Thyroid gland (tissue), 4 donors: ENCODE measurements around the gene MMD. TPM values are rescaled to one million over a fixed set of nuclear protein-coding genes. Genes with fewer than 3 reads are reported as not detected.
A peak's percentile ranks its signal among the peaks of the same experiment; 100 is the strongest.
"Not testable (repeated sequence)": the region's sequence is repeated elsewhere in the genome, so short reads cannot be mapped to it uniquely, and the experiment has no call there.

Experiments used
- DNase-seq, 2 donors: peaks; one replicate each; pipeline ENCODE4 v3.0.0-alpha.2; 2019
- H3K27ac ChIP-seq, 3 donors: fragments of 200-600 bp; sonication (generic); 1 replicate in 2 of 3; 2 replicates in 1 of 3; pipeline ENCODE4 v1.5.1; 2016 to 2019; ENCODE audit warnings: mild to moderate bottlenecking in 1 of 3, moderate library complexity in 1 of 3
- H3K27me3 ChIP-seq: fragments of 200-600 bp; sonication (generic); one replicate; pipeline ENCODE4 v1.5.1; 2019
- H3K36me3 ChIP-seq, 2 donors: fragments of 200-600 bp; sonication (generic); one replicate each; pipeline ENCODE4 v1.5.1; 2016 to 2019
- H3K4me1 ChIP-seq, 2 donors: fragments of 200-600 bp; sonication (generic); one replicate each; pipeline ENCODE4 v1.5.1; 2017 to 2019
- H3K4me3 ChIP-seq, 3 donors: fragments of 200-600 bp; sonication (generic); replicated peaks in 1 of 3; 1 replicate in 2 of 3; 2 replicates in 1 of 3; pipeline ENCODE4 v1.5.1; 2016; ENCODE audit warnings: mild to moderate bottlenecking in 1 of 3
- H3K9me3 ChIP-seq: fragments of 200-600 bp; sonication (generic); one replicate; pipeline ENCODE4 v1.5.1; 2017
- POLR2A ChIP-seq, 2 donors: fragments of 450-650 bp; IDR thresholded peaks; one replicate each; pipeline ENCODE4 v1.6.1; 2017; ENCODE audit warnings: antibody characterized with exemption in 2 of 2, mild to moderate bottlenecking in 2 of 2, moderate library complexity in 1 of 2
- WGBS, 2 donors: methylation state at CpG; one replicate each; pipeline ENCODE4 v1.1.5; 2017; 5-methylcytosine and 5-hydroxymethylcytosine counted together
- intact Hi-C: fragments of 100-400 bp; cut with DNase I; formaldehyde crosslinking; loops from one replicate; pipeline ENCODE4 v1.15.1; 2023
- total RNA-seq, 4 donors: library from RNA; depleted of rRNA; stranded (reverse); fragments of >200 nt; gene quantifications; one replicate each; pipeline ENCODE4 v1.2.3, GENCODE V29; 2016
- TF ChIP-seq, protein P1 (sequence below), 6 experiments: fragments of 200-600 bp in 3 of 6; fragments of 450-650 bp in 3 of 6; sonication (generic) in 3 of 6; IDR thresholded peaks; one replicate each; pipeline ENCODE4 v1.5.1; 2016 to 2019; ENCODE audit warnings: antibody characterized with exemption in 6 of 6, mild to moderate bottlenecking in 2 of 6, inconsistent platforms in 1 of 6, moderate library complexity in 1 of 6

The MMD gene
- total RNA-seq, 4 donors from 2014 or later, result 8.9 to 21.9 (median 15.3) TPM

DNA sequence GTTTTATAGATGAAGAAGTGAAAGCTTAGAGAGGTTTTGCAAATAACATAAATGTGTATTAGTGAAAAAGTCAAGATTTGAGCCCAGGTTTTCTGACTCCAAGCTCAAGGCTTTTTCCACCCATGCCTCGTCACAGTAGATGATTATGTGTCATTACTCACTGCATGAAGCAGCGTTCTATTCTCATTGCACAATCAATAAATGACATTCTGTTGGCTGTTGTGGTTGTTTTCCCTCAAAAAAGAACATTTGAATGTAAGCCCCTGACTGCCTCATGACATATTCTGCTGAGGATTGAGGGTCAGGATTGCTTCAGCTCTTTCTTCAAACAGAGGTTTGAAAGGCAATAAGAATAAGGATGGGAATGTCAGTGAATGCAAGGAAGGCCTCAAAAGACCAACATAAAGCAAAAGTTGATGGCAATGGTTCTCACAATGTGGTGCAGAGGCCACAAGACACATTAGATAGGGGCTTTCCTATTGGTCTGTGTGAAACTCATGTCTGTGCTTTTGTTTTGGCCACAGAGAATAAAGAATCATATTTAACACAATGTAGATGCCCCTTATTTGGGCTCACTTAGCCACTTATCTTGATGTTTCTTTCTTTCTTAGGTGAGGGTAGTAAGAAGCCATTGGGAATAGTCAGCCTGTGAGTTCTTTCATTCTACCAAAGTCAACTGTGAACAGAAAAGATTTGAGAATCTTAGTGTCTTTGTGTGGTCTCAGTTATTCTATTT, 5.4 kb upstream of the MMD start:
- Histone ChIP-seq H3K27ac (no peak overlapping the region), H3K36me3 (no peaks in the 10 kb centered on the region), H3K27me3 (no peaks in the 10 kb centered on the region), H3K9me3 (no peaks in the 10 kb centered on the region), H3K4me3 (no peak overlapping the region), H3K4me1 (peaks cover 0 to 3% of the 10 kb centered on the region in 2 donors)
- intact Hi-C loops, result no loop called here
- no peak for DNase-seq
- 70 to 88% methylated on average over 2 of the region's 2 CpGs for WGBS, 2 donors
- TF ChIP-seq, protein P1, sequence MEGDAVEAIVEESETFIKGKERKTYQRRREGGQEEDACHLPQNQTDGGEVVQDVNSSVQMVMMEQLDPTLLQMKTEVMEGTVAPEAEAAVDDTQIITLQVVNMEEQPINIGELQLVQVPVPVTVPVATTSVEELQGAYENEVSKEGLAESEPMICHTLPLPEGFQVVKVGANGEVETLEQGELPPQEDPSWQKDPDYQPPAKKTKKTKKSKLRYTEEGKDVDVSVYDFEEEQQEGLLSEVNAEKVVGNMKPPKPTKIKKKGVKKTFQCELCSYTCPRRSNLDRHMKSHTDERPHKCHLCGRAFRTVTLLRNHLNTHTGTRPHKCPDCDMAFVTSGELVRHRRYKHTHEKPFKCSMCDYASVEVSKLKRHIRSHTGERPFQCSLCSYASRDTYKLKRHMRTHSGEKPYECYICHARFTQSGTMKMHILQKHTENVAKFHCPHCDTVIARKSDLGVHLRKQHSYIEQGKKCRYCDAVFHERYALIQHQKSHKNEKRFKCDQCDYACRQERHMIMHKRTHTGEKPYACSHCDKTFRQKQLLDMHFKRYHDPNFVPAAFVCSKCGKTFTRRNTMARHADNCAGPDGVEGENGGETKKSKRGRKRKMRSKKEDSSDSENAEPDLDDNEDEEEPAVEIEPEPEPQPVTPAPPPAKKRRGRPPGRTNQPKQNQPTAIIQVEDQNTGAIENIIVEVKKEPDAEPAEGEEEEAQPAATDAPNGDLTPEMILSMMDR (IDR thresholded peaks at IDR 0.05), result no peak
- no peak for TF ChIP-seq POLR2A (IDR thresholded peaks at IDR 0.05)

DNA sequence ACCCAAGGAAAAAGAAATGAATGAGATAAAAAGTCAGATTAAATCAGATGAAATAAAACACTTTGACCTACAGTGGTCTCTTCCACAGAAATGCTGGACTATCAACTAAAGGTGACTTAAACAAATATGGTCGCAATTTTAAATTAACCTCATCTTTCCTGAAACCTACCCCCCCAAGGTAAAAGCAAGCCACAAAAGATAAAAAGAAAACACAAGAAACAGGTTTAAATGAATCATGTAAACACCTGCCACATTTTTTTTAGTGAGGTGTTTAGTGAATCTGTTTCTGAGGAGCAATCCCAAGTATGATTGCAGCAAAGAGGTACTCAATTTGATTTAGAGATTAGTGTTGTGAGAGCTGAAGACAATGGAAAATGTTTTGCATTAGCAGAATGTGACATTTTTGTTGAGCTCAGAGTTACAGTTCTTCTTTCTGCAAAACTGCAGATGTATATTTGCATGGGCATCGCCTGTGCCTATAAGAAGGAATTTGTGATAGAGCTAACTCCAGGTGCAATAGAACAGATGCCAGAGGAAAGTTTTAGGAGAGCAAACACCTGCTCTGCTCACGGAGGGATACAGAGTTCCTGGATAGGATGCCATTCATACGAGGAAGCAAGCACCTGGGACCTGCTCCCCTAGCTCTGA, 3.4 kb upstream of the MMD start:
- TF ChIP-seq, protein P1 (IDR thresholded peaks at IDR 0.05), result no peak
- TF ChIP-seq POLR2A (IDR thresholded peaks at IDR 0.05), result no peak
- H3K27me3 ChIP-seq, result no peaks in the 10 kb centered on the region
- intact Hi-C loops, result no loop called here
- peaks cover 7 to 8% of the 10 kb centered on the region in 2 donors for H3K4me1 ChIP-seq
- DNase-seq, result no peak
- no peaks in the 10 kb centered on the region for H3K36me3 ChIP-seq
- H3K9me3 ChIP-seq, result no peaks in the 10 kb centered on the region
- 75 to 85% methylated on average over 4 of the region's 4 CpGs for WGBS, 2 donors
- no peak overlapping the region for H3K27ac ChIP-seq
- no peak overlapping the region for H3K4me3 ChIP-seq

DNA sequence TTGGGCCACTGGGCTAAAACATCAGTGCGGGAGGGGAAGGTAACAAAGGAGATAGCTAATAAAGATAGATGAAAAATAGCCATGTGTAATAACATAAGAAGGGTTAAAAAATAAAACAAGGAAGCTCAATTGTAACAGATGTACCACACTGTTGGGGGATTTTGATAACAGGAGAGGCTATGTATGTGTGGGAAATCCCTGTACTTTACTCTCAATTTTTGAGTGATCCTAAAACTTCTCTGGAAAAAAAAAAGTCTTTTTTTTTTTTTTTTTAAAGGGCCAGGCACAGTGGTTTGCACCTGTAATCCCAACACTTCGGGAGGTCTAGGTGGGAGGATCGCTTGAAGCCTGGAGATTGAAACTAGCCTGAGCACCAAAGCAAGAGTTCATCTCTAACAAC, 1.9 kb upstream of the MMD start:
- WGBS, 2 donors, result 85 to 92% methylated on average over 3 of the region's 3 CpGs
- Histone ChIP-seq H3K9me3 (no peaks in the 10 kb centered on the region), H3K4me1 (peaks cover 7 to 9% of the 10 kb centered on the region in 2 donors), H3K4me3 (no peak overlapping the region), H3K27ac (no peak overlapping the region), H3K27me3 (no peaks in the 10 kb centered on the region), H3K36me3 (no peaks in the 10 kb centered on the region)
- no peak for TF ChIP-seq POLR2A (IDR thresholded peaks at IDR 0.05)
- TF ChIP-seq, protein P1 (IDR thresholded peaks at IDR 0.05), result no peak
- intact Hi-C loops, result no loop called here
- DNase-seq, result no peak

DNA sequence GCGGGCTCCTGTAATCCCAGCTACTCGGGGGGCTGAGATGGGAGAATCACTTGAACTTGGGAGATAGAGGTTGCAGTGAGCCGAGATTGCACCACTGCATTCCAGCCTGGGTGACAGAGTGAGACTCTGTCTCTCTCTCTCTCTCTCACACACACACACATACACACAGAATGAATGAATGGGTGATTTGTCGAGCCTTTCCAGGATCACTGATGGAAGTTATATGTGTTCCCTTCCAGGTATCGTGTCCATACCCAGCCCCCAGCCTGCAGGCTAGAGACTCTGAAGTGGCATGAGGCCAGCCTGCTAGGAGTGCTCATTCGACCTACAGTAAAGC, 1.2 kb upstream of the MMD start:
- WGBS, 2 donors, result 64 to 75% methylated on average over 6 of the region's 6 CpGs
- H3K27ac ChIP-seq, H3K36me3 ChIP-seq, H3K4me1 ChIP-seq, H3K9me3 ChIP-seq, H3K4me3 ChIP-seq, intact Hi-C loops, H3K27me3 ChIP-seq: not testable (repeated sequence)
- peak in 1 of 2 donors; percentile 24 for DNase-seq

DNA sequence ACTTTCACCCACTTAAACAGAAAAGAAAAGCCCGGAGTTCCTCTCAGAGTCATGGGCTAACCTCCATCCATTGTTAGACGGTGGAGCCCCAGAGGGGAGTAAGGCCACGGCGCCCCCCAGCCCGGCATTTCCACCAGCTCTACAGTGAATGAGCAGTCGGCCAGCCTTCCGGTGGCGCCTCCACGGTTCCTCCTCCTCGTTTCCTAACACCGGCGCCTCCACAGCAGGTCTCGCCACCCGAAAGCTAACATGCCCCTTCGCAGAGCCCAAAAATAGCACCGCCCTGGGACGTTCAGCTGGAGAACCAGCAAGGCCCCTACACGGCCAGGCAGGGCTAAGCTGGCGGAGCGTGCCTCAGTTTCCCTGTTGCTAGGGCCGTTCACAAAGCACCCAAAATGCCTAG, 858 bp downstream of the MMD start:
- Histone ChIP-seq H3K4me3 (peak overlapping the region; percentile 46 to 96 (median 64)), H3K9me3 (no peaks in the 10 kb centered on the region), H3K36me3 (no peaks in the 10 kb centered on the region), H3K27me3 (no peaks in the 10 kb centered on the region), H3K4me1 (peaks cover 7 to 18% of the 10 kb centered on the region in 2 donors), H3K27ac (peak overlapping the region in 2 of 3 donors; percentile 34 to 85)
- 0% methylated on average over 15 to 21 of the region's 21 CpGs for WGBS, 2 donors
- intact Hi-C loops, result no loop called here
- no peak for TF ChIP-seq POLR2A (IDR thresholded peaks at IDR 0.05)
- TF ChIP-seq, protein P1 (IDR thresholded peaks at IDR 0.05), result no peak
- DNase-seq, result peak; percentile 42 to 51
